Daoy (cell line): ENCODE data around the gene DGKG. TPM values are rescaled to one million over a fixed set of nuclear protein-coding genes. Genes with fewer than 3 reads are reported as not detected.

ENCODE experiments used
- DNase-seq: peaks from one replicate; pipeline ENCODE4 v3.0.0-alpha.2; 2015; ENCODE audit warnings: low read depth
- total RNA-seq: library from RNA; depleted of rRNA; stranded (reverse); fragments of >200 nt; shearing (Covaris generic); gene quantifications from 2 replicates; pipeline ENCODE4 v1.2.3, GENCODE V29; 2014; rRNA removed

Gene DGKG
- total RNA-seq, 1 experiment from 2014 or later: 20.5 TPM

DNA sequence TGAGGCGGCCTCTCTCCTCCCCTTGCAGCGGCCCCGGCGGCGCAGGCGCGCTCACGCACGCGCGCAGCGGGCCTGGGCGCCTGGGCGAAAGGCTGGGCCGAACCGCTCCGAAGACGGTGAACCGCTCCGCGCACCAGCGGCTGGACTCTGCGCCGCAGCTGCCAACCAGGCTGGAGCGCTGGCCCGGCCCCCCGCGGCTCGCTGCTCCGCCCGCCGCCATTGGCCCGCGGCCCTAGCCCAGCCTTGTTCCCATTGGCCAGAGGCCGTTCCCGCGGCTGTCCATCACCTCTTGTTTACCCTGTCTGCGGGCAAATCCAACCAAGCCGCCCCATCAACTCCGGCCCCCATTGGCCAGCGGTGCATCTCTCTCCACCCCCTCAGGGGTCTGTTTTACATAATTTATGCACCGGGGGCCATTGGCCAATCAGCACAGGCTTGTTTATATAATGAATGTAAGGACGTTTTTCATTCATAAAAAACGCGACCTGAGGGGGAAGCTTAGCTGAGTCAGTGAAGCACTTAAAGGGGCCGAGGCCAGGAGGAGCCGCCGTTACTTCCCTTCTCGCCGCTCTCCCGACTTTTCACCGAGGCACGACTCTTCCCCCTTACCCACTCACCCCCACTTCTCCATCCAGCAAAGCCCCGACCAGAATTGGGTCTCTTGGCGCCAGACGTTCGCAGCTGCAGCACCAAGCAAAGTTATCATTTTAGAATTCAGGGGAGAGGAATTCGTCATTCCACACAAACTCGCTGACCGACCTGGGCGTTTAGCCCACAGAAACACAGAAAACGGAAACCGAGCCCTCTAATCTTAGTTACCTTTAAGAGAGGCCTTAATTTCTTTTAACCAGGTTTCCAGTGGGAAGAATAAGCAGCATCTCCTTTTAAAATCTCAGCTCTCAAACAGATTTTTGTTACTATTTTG, 252.8 kb downstream of the DGKG start, which contains the start of gene ETV5:
Gene ETV5 (minus strand): TSS at position 149 of the 925 bp plus-strand sequence. CDS start 3,221 bp downstream, outside the sequence.
- peak; percentile 100 for DNase-seq

GRCh38 chr3:186108106-186108940, 253.7 kb downstream of the DGKG start:
- peak; percentile 71 for DNase-seq

- DNase-seq: peak; percentile 86
Measured at GRCh38 chr3:186107215-186108105, 254.6 kb downstream of the DGKG start.

- DNase-seq: no peak
Measured at GRCh38 chr3:186105543-186105942, 256.5 kb downstream of the DGKG start.

- DNase-seq: no peak
Measured at GRCh38 chr3:186102687-186103086, 259.3 kb downstream of the DGKG start.

DNA sequence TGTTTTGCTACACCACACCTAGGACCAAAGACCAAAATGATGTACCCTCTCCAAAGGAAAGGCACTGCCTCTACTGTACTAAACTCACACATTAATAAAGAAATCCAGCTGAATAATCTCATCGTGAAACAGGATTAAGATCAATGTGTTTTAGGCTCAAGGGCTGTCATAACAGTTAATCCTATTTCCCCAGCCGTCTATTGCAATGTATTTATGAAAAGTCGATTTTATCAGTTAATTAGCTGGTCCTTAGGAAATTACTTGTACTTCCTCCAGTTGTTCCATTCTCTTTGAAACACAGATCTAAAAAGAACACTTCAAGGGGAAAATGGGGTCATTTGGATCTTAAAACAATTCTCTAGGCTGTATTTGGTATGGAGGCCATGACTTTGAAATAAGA, 261.6 kb downstream of the DGKG start:
- no peak for DNase-seq

GRCh38 chr3:186099178-186099577, 262.9 kb downstream of the DGKG start:
- peak; percentile 65 for DNase-seq

DNA sequence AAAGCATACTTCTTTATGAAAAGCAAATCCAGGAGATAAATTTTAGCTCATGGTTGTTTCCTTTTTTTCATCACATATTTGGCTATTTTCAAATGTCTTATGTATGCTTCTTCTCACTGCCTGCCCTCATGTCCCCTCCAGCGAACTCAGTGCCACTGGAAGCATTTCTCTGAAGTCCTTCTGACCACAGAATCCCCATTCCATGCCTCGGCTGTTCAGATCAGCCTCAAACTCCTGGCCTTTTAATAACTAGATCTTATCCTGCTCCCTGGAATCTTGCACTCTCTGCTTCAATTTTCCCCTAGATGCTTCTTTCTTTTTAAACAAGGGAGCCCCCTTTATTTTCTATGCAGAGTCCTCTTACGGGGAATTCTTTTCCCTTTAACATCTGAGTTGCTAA, 263.3 kb downstream of the DGKG start:
- DNase-seq: no peak

GRCh38 chr3:186097663-186098451, 264.2 kb downstream of the DGKG start:
- no peak for DNase-seq

- no peak for DNase-seq
Measured at GRCh38 chr3:186097317-186097662, 264.7 kb downstream of the DGKG start.

Other genes starting within 250 kb of the DGKG start
- 0.51 and 2.6 TPM in 2 replicates for gene CRYGS, start 182.1 kb upstream of the DGKG start, total RNA-seq
- gene TBCCD1, start 205.1 kb upstream of the DGKG start, total RNA-seq: 15.9 and 17.7 TPM in 2 replicates
- 137 and 142 TPM in 2 replicates for gene DNAJB11, start 208.5 kb upstream of the DGKG start, total RNA-seq